ENCODE data around the gene ABL2. TPM values are rescaled to one million over a fixed set of nuclear protein-coding genes. Genes with fewer than 3 reads are reported as not detected.

ABL2 gene
- total RNA-seq, 1 experiment from 2014 or later: 18.3 TPM

- TF ChIP-seq ZNF138 (CRISPR knock-in tag; conservative IDR thresholded peaks at IDR 0.05): no peak
- no peak for TF ChIP-seq STAT6 (CRISPR knock-in tag; conservative IDR thresholded peaks at IDR 0.05; ENCODE audit: low read depth)
- TF ChIP-seq, protein P1, sequence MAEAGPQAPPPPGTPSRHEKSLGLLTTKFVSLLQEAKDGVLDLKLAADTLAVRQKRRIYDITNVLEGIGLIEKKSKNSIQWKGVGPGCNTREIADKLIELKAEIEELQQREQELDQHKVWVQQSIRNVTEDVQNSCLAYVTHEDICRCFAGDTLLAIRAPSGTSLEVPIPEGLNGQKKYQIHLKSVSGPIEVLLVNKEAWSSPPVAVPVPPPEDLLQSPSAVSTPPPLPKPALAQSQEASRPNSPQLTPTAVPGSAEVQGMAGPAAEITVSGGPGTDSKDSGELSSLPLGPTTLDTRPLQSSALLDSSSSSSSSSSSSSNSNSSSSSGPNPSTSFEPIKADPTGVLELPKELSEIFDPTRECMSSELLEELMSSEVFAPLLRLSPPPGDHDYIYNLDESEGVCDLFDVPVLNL (CRISPR knock-in tag; IDR thresholded peaks at IDR 0.05; ENCODE audit: borderline replicate concordance, low read depth): no peak
- no peak for TF ChIP-seq ATF3 (CRISPR knock-in tag; conservative IDR thresholded peaks at IDR 0.05)
- no peak for TF ChIP-seq CTCF (IDR thresholded peaks at IDR 0.05)
- TF ChIP-seq CREM (CRISPR knock-in tag; IDR thresholded peaks at IDR 0.05): no peak
- TF ChIP-seq CREB1 (CRISPR knock-in tag; IDR thresholded peaks at IDR 0.05): no peak
- TF ChIP-seq ZNF232 (CRISPR knock-in tag; IDR thresholded peaks at IDR 0.05): no peak
- TF ChIP-seq JAZF1 (CRISPR knock-in tag; IDR thresholded peaks at IDR 0.05): no peak
These were observed 176.7 kb downstream of the ABL2 start (continued) for GRCh38 chr1:179052776-179053175.

Other genes starting within 250 kb of the ABL2 start
- 36.1 to 37.6 TPM (median 36.7 TPM) in 3 replicates for gene FAM20B, start 203.8 kb downstream of the ABL2 start, total RNA-seq (2021)
- 17.2 to 20.5 TPM (median 18.0 TPM) in 3 replicates for gene TOR3A, start 147.6 kb downstream of the ABL2 start, total RNA-seq (2021)
- 2.3 to 3.0 TPM (median 2.7 TPM) in 3 replicates for gene SOAT1, start 64.1 kb upstream of the ABL2 start, total RNA-seq (2021)
- gene AXDND1, start 136.3 kb upstream of the ABL2 start, total RNA-seq (2021): 0.18 TPM in 1 of 3 replicates, not detected in the others

Measured in WTC11 (cell line).